Measurements from ENCODE around the gene PRCD.

Gene PRCD

DNA sequence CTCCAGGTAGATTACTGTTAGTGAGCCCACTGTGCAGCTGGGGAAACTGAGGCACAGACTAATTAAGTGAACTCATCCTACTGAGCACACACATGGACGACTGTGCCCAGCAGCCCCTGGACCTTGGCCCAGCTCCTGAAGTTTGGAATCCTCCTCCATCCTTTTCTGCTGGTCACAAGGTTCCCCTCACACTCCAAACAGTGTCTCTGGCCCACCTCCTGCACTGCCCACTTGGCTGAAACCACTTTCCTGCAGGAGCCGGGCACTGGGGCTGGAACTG, 42.2 kb upstream of the PRCD start:
- Histone ChIP-seq H3K9ac (ENCODE audit: low read length) (no peak overlapping the region), H2BK12ac (ENCODE audit: low read length) (no peak overlapping the region), H4K8ac (ENCODE audit: low read depth, low read length) (no peak overlapping the region), H3K9me3 (ENCODE audit: insufficient read depth, low read depth, low read length) (peaks cover 4% of the 10 kb centered on the region), H3K27me3 (ENCODE audit: insufficient read depth, low read length) (no peaks in the 10 kb centered on the region), H3K4me3 (ENCODE audit: low read depth, low read length) (peak overlapping the region; percentile 12), H2BK120ac (ENCODE audit: insufficient read depth, low read length, poor library complexity) (no peak overlapping the region), H4K91ac (ENCODE audit: low read depth, low read length) (no peak overlapping the region), H3K23ac (ENCODE audit: low read length) (no peak overlapping the region), H2AK5ac (ENCODE audit: low read length) (no peak overlapping the region), H3K36me3 (ENCODE audit: control insufficient read depth in 1 of 2, insufficient read depth in 2 of 2, low read length in 2 of 2) (no peaks in the 10 kb centered on the region), H4K12ac (ENCODE audit: low read depth, low read length) (no peak overlapping the region), H3K4ac (ENCODE audit: low read depth, low read length) (no peak overlapping the region), H3K79me2 (ENCODE audit: control insufficient read depth, insufficient read depth, low read length, poor library complexity) (no peaks in the 10 kb centered on the region), H3K4me1 (ENCODE audit: control insufficient read depth in 1 of 2, insufficient read depth in 2 of 2, low read length in 2 of 2) (peaks cover 23 to 37% of the 10 kb centered on the region in 2 experiments), H2BK5ac (ENCODE audit: low read depth, low read length, poor library complexity) (no peak overlapping the region), H3K27ac (ENCODE audit: low read depth, low read length) (no peak overlapping the region), H3K14ac (ENCODE audit: low read length) (no peak overlapping the region), H2AFZ (ENCODE audit: insufficient read depth, low read length, poor library complexity) (no peak overlapping the region), H3K18ac (ENCODE audit: low read length) (no peak overlapping the region), H3K4me2 (ENCODE audit: low read length) (no peak overlapping the region), H3K79me1 (ENCODE audit: low read length) (peaks cover 5% of the 10 kb centered on the region)
- WGBS (ENCODE audit: extremely low coverage, insufficient coverage, insufficient read length): no CpG with 5 or more reads among the region's 2 CpGs
- DNase-seq: no peak

DNA sequence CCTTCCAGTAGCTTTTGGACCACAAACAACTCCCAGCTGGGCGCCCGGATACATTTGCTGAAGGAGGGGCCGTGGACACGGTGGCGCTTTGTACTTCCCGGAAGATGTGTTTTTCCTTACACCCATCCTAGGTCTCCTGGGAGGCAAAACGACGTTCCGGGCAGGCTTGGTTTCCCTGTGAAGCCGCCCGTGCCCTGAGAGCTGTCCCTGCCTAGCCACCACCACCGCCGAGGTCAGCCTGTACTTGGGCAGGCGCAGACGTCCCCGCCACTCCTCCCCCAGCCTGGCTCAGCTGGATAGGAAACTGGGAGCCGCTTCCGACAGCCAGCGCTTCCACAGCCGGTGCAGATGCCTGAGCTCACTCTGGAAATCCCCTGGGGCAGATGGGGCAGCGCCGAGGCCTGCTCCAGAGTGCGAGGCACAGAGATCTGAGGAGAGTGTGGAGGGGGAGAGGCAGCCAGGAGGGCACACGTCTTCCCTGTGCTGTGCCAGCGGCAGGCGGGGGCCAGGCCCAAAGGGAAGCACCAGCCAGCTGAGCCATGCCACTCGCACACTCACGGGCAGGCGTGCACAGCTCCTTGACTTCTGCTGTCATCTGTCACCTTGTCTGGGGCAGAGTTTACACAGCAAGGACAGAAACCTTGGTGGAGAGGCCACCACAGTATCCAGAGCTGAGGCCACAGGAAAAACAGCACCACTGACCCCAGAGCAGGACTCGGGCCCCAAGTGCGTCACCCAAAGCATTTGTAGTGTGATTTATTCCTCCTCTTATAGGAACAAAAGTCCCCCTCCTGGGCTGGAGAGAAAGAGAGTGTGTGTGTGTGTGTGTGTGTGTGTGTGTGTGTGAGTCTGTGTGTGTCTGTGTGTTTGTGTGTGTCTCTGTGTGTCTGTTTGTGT, 41.6 kb upstream of the PRCD start:
- Histone ChIP-seq H3K4me1 (ENCODE audit: control insufficient read depth in 1 of 2, insufficient read depth in 2 of 2, low read length in 2 of 2) (peaks cover 23 to 36% of the 10 kb centered on the region in 2 experiments), H2AFZ (ENCODE audit: insufficient read depth, low read length, poor library complexity) (no peak overlapping the region), H2AK5ac (ENCODE audit: low read length) (no peak overlapping the region), H3K9ac (ENCODE audit: low read length) (no peak overlapping the region), H3K27me3 (ENCODE audit: insufficient read depth, low read length) (no peaks in the 10 kb centered on the region), H3K18ac (ENCODE audit: low read length) (no peak overlapping the region), H4K91ac (ENCODE audit: low read depth, low read length) (no peak overlapping the region), H3K23ac (ENCODE audit: low read length) (no peak overlapping the region), H4K12ac (ENCODE audit: low read depth, low read length) (no peak overlapping the region), H3K4me3 (ENCODE audit: low read depth, low read length) (no peak overlapping the region), H3K79me1 (ENCODE audit: low read length) (peaks cover 5% of the 10 kb centered on the region), H3K14ac (ENCODE audit: low read length) (no peak overlapping the region), H2BK5ac (ENCODE audit: low read depth, low read length, poor library complexity) (no peak overlapping the region), H2BK12ac (ENCODE audit: low read length) (no peak overlapping the region), H3K4ac (ENCODE audit: low read depth, low read length) (no peak overlapping the region), H3K27ac (ENCODE audit: low read depth, low read length) (peak overlapping the region; percentile 2), H4K8ac (ENCODE audit: low read depth, low read length) (no peak overlapping the region), H2BK120ac (ENCODE audit: insufficient read depth, low read length, poor library complexity) (no peak overlapping the region), H3K4me2 (ENCODE audit: low read length) (no peak overlapping the region), H3K9me3 (ENCODE audit: insufficient read depth, low read depth, low read length) (peaks cover 4% of the 10 kb centered on the region), H3K36me3 (ENCODE audit: control insufficient read depth in 1 of 2, insufficient read depth in 2 of 2, low read length in 2 of 2) (no peaks in the 10 kb centered on the region), H3K79me2 (ENCODE audit: control insufficient read depth, insufficient read depth, low read length, poor library complexity) (no peaks in the 10 kb centered on the region)
- DNase-seq: peak; percentile 52 to 72
- WGBS (ENCODE audit: extremely low coverage, insufficient coverage, insufficient read length): no CpG with 5 or more reads among the region's 31 CpGs

DNA sequence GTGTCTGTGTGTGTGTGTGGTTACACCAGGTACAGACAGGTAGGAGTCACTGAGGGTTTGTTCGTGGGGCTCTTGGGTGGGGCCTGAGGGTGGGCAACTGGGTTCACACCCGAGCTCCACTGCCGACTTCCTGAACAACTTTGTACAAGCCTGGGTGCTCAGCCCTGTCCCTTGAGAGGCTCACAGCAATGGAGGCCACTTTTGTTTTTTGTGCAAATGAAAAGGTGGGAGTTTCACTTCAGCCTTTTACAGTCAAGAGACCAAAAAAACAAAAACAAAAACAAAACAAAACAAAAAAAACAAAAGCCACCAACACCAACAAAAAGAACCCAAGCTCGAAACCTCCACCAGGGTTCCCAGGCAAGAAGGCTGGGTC, 41.0 kb upstream of the PRCD start:
- Histone ChIP-seq H3K14ac (ENCODE audit: low read length) (no peak overlapping the region), H4K12ac (ENCODE audit: low read depth, low read length) (no peak overlapping the region), H3K9ac (ENCODE audit: low read length) (no peak overlapping the region), H2BK12ac (ENCODE audit: low read length) (no peak overlapping the region), H3K27me3 (ENCODE audit: insufficient read depth, low read length) (no peaks in the 10 kb centered on the region), H2BK5ac (ENCODE audit: low read depth, low read length, poor library complexity) (no peak overlapping the region), H2AK5ac (ENCODE audit: low read length) (no peak overlapping the region), H2BK120ac (ENCODE audit: insufficient read depth, low read length, poor library complexity) (no peak overlapping the region), H3K79me2 (ENCODE audit: control insufficient read depth, insufficient read depth, low read length, poor library complexity) (no peaks in the 10 kb centered on the region), H3K18ac (ENCODE audit: low read length) (no peak overlapping the region), H3K36me3 (ENCODE audit: control insufficient read depth in 1 of 2, insufficient read depth in 2 of 2, low read length in 2 of 2) (no peaks in the 10 kb centered on the region), H4K8ac (ENCODE audit: low read depth, low read length) (no peak overlapping the region), H3K4ac (ENCODE audit: low read depth, low read length) (no peak overlapping the region), H2AFZ (ENCODE audit: insufficient read depth, low read length, poor library complexity) (no peak overlapping the region), H3K23ac (ENCODE audit: low read length) (no peak overlapping the region), H4K91ac (ENCODE audit: low read depth, low read length) (no peak overlapping the region), H3K27ac (ENCODE audit: low read depth, low read length) (no peak overlapping the region), H3K79me1 (ENCODE audit: low read length) (peaks cover 5% of the 10 kb centered on the region), H3K4me3 (ENCODE audit: low read depth, low read length) (no peak overlapping the region), H3K4me1 (ENCODE audit: control insufficient read depth in 1 of 2, insufficient read depth in 2 of 2, low read length in 2 of 2) (peaks cover 23 to 34% of the 10 kb centered on the region in 2 experiments), H3K4me2 (ENCODE audit: low read length) (no peak overlapping the region), H3K9me3 (ENCODE audit: insufficient read depth, low read depth, low read length) (peaks cover 4% of the 10 kb centered on the region)
- WGBS (ENCODE audit: extremely low coverage, insufficient coverage, insufficient read length): no CpG with 5 or more reads among the region's 4 CpGs
- DNase-seq: no peak

DNA sequence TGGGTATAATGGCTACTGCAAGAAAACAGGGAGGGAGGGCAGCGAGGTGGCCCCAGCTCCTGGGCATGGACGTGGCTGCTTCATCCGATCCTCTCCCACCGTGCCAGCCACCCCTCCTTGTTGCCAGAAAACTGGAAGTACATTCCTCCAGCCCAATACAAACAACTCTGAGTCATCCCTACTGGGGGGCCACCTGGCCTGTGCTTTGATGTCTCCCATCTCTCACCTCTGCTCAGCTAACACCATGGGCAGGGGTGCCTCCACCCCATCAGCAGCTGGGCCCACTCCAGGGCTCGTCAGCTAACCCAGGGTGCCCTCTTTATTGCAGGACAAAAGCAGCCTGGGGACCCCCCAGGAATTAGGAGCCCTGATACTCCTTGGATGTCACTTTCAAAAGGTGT, 40.6 kb upstream of the PRCD start:
- Histone ChIP-seq H4K8ac (ENCODE audit: low read depth, low read length) (no peak overlapping the region), H4K12ac (ENCODE audit: low read depth, low read length) (no peak overlapping the region), H3K14ac (ENCODE audit: low read length) (no peak overlapping the region), H2BK120ac (ENCODE audit: insufficient read depth, low read length, poor library complexity) (no peak overlapping the region), H3K79me1 (ENCODE audit: low read length) (peaks cover 5% of the 10 kb centered on the region), H3K18ac (ENCODE audit: low read length) (peak overlapping the region; percentile 41), H3K79me2 (ENCODE audit: control insufficient read depth, insufficient read depth, low read length, poor library complexity) (no peaks in the 10 kb centered on the region), H3K9me3 (ENCODE audit: insufficient read depth, low read depth, low read length) (peaks cover 4% of the 10 kb centered on the region), H2AFZ (ENCODE audit: insufficient read depth, low read length, poor library complexity) (no peak overlapping the region), H3K4me3 (ENCODE audit: low read depth, low read length) (no peak overlapping the region), H2BK12ac (ENCODE audit: low read length) (no peak overlapping the region), H3K36me3 (ENCODE audit: control insufficient read depth in 1 of 2, insufficient read depth in 2 of 2, low read length in 2 of 2) (no peaks in the 10 kb centered on the region), H3K27me3 (ENCODE audit: insufficient read depth, low read length) (no peaks in the 10 kb centered on the region), H3K4me2 (ENCODE audit: low read length) (no peak overlapping the region), H3K4me1 (ENCODE audit: control insufficient read depth in 1 of 2, insufficient read depth in 2 of 2, low read length in 2 of 2) (peaks cover 23 to 34% of the 10 kb centered on the region in 2 experiments), H3K4ac (ENCODE audit: low read depth, low read length) (no peak overlapping the region), H4K91ac (ENCODE audit: low read depth, low read length) (no peak overlapping the region), H2AK5ac (ENCODE audit: low read length) (no peak overlapping the region), H2BK5ac (ENCODE audit: low read depth, low read length, poor library complexity) (no peak overlapping the region), H3K27ac (ENCODE audit: low read depth, low read length) (no peak overlapping the region), H3K23ac (ENCODE audit: low read length) (no peak overlapping the region), H3K9ac (ENCODE audit: low read length) (no peak overlapping the region)
- no peak for DNase-seq
- WGBS (ENCODE audit: extremely low coverage, insufficient coverage, insufficient read length): no CpG with 5 or more reads among the region's 5 CpGs

All from trophoblast cell (in vitro differentiated cells and primary cell).